T-helper 2 cell (primary cell): Measurements from ENCODE around the gene LDLRAD3.

Experiments
- DNase-seq, 5 experiments: peaks; one replicate each; pipeline versions ENCODE4 v3.0.0 to v3.0.0-alpha.2; 2012 to 2022

Gene LDLRAD3

GRCh38 chr11:36108881-36109589 is 165.2 kb downstream of the LDLRAD3 start:
- DNase-seq = no peak

- no peak for DNase-seq
These were observed 165.7 kb downstream of the LDLRAD3 start for GRCh38 chr11:36109590-36109849.

- DNase-seq = peak in 1 of 5 experiments; percentile 80
These were observed 166.2 kb downstream of the LDLRAD3 start for GRCh38 chr11:36109850-36110606.

GRCh38 chr11:36110668-36111410 is 167.0 kb downstream of the LDLRAD3 start:
- DNase-seq = no peak

GRCh38 chr11:36114095-36114494 is 170.2 kb downstream of the LDLRAD3 start:
- no peak for DNase-seq

- DNase-seq = no peak
These were observed 171.5 kb downstream of the LDLRAD3 start for GRCh38 chr11:36115378-36115801.

- no peak for DNase-seq
These were observed 172.3 kb downstream of the LDLRAD3 start for GRCh38 chr11:36116161-36116560.

GRCh38 chr11:36118084-36118483 is 174.2 kb downstream of the LDLRAD3 start:
- DNase-seq = no peak

- no peak for DNase-seq
These were observed 175.4 kb downstream of the LDLRAD3 start for GRCh38 chr11:36119300-36119699.

GRCh38 chr11:36121054-36121453 is 177.2 kb downstream of the LDLRAD3 start:
- DNase-seq = no peak

GRCh38 chr11:36122671-36123070 is 178.8 kb downstream of the LDLRAD3 start:
- DNase-seq = no peak

GRCh38 chr11:36123336-36124101 is 179.7 kb downstream of the LDLRAD3 start:
- no peak for DNase-seq

- no peak for DNase-seq
These were observed 182.8 kb downstream of the LDLRAD3 start for GRCh38 chr11:36126678-36127077.

- DNase-seq = no peak
These were observed 183.7 kb downstream of the LDLRAD3 start for GRCh38 chr11:36127550-36127949.

- no peak for DNase-seq
These were observed 186.1 kb downstream of the LDLRAD3 start for GRCh38 chr11:36129955-36130354.

GRCh38 chr11:36130401-36130800 is 186.5 kb downstream of the LDLRAD3 start:
- DNase-seq = no peak

GRCh38 chr11:36131721-36132397 is 188.0 kb downstream of the LDLRAD3 start:
- DNase-seq = peak in 1 of 5 experiments; percentile 19

GRCh38 chr11:36132940-36133339 is 189.1 kb downstream of the LDLRAD3 start:
- DNase-seq = no peak

GRCh38 chr11:36135076-36135475 is 191.2 kb downstream of the LDLRAD3 start:
- DNase-seq = no peak

GRCh38 chr11:36139767-36140166 is 195.9 kb downstream of the LDLRAD3 start:
- DNase-seq = no peak

GRCh38 chr11:36141196-36141953 is 197.5 kb downstream of the LDLRAD3 start:
- DNase-seq = no peak

GRCh38 chr11:36141956-36142355 is 198.1 kb downstream of the LDLRAD3 start:
- DNase-seq = no peak
